RPMI8226 (cell line): ENCODE data around the gene SPTLC2.
"Not testable (repeated sequence)": the region's sequence is repeated elsewhere in the genome, so short reads cannot be mapped to it uniquely, and the experiment has no call there.

ENCODE experiments used
- DNase-seq: peaks from one replicate; pipeline ENCODE4 v3.0.0-alpha.2; 2015

SPTLC2 gene

GRCh38 chr14:77616454-77617229 lies at the start of gene SPTLC2:
Gene SPTLC2, minus strand, starts transcription at chr14:77616637. Its CDS starts 58 bp downstream, at chr14:77616579.
- peak; percentile 94 for DNase-seq

GRCh38 chr14:77663293-77663692 lies 46.9 kb upstream of the SPTLC2 start:
- no peak for DNase-seq

- not testable (repeated sequence) for DNase-seq
Observed at GRCh38 chr14:77661562-77661961, 45.1 kb upstream of the SPTLC2 start.

- DNase-seq, result no peak
Observed at GRCh38 chr14:77660754-77661153, 44.3 kb upstream of the SPTLC2 start.

- DNase-seq, result no peak
Observed at GRCh38 chr14:77659831-77660230, 43.4 kb upstream of the SPTLC2 start.

- DNase-seq, result no peak
Observed at GRCh38 chr14:77657280-77657679, 40.8 kb upstream of the SPTLC2 start.

GRCh38 chr14:77654001-77654441 lies 37.6 kb upstream of the SPTLC2 start:
- DNase-seq, result no peak

GRCh38 chr14:77649326-77649725 lies 32.9 kb upstream of the SPTLC2 start:
- no peak for DNase-seq

- no peak for DNase-seq
Observed at GRCh38 chr14:77648520-77649200, 32.2 kb upstream of the SPTLC2 start.

GRCh38 chr14:77647853-77648252 lies 31.4 kb upstream of the SPTLC2 start:
- DNase-seq, result no peak

- DNase-seq, result no peak
Observed at GRCh38 chr14:77646907-77647306, 30.5 kb upstream of the SPTLC2 start.

GRCh38 chr14:77645520-77646230 lies 29.2 kb upstream of the SPTLC2 start:
- no peak for DNase-seq

GRCh38 chr14:77642407-77642806 lies 26.0 kb upstream of the SPTLC2 start:
- no peak for DNase-seq

- DNase-seq, result peak; percentile 47
Observed at GRCh38 chr14:77641534-77642341, 25.3 kb upstream of the SPTLC2 start.

- no peak for DNase-seq
Observed at GRCh38 chr14:77640756-77641533, 24.5 kb upstream of the SPTLC2 start.

- no peak for DNase-seq
Observed at GRCh38 chr14:77638771-77639171, 22.3 kb upstream of the SPTLC2 start.

GRCh38 chr14:77635869-77636268 lies 19.4 kb upstream of the SPTLC2 start:
- DNase-seq, result not testable (repeated sequence)

- not testable (repeated sequence) for DNase-seq
Observed at GRCh38 chr14:77635466-77635865, 19.0 kb upstream of the SPTLC2 start.

GRCh38 chr14:77630111-77630510 lies 13.7 kb upstream of the SPTLC2 start:
- no peak for DNase-seq

- no peak for DNase-seq
Observed at GRCh38 chr14:77625360-77625759, 8.9 kb upstream of the SPTLC2 start.

- DNase-seq, result no peak
Observed at GRCh38 chr14:77623201-77623600, 6.8 kb upstream of the SPTLC2 start.
